Measurements from ENCODE around the gene CUEDC1. TPM values are rescaled to one million over a fixed set of nuclear protein-coding genes. Genes with fewer than 3 reads are reported as not detected.

Gene CUEDC1
- total RNA-seq, 4 donors from 2014 or later, result 7.9 to 63.6 (median 18.8) TPM

GRCh38 chr17:57819285-57819684 is 135.9 kb downstream of the CUEDC1 start:
- H3K27ac ChIP-seq, result no peak overlapping the region

DNA sequence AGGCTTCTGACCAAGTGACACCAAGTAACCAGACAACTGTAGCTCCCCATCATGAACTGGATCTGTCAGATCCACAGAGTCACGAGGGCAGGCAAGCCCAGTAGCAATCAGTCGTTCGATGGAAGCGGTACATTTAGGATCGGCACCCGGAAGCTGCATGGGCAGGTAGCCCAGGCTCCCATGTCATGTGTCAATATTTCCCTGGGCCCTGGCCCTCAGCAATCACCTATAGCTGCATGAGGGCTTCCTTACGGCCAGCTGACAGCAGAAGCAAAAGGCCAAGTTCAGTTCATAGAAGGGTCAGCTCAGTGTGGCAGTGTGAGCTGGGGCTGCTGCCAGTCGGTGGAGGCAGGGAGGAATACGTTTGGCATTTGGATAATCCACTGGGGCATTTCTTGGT is 137.1 kb downstream of the CUEDC1 start:
- H3K4me1 ChIP-seq, result no peaks in the 10 kb centered on the region

More at GRCh38 chr17:57819285-57819684, 135.9 kb downstream of the CUEDC1 start:
- TF ChIP-seq POLR2A (IDR thresholded peaks at IDR 0.05), result no peak
- TF ChIP-seq CTCF (IDR thresholded peaks at IDR 0.05), result no peak
- Histone ChIP-seq H3K27me3 (no peaks in the 10 kb centered on the region), H3K9me3 (no peaks in the 10 kb centered on the region), H3K4me1 (no peaks in the 10 kb centered on the region), H3K36me3 (no peaks in the 10 kb centered on the region), H3K4me3 (no peak overlapping the region)
- DNase-seq, result no peak
- intact Hi-C loops (cut with DNase I; ENCODE audit: low total_unique reads), result no loop called here

GRCh38 chr17:57817299-57817698 is 137.9 kb downstream of the CUEDC1 start:
- no peaks in the 10 kb centered on the region for H3K4me1 ChIP-seq
- H3K27ac ChIP-seq, result no peak overlapping the region
- H3K27me3 ChIP-seq, result no peaks in the 10 kb centered on the region
- intact Hi-C loops (cut with DNase I; ENCODE audit: low total_unique reads), result no loop called here
- H3K9me3 ChIP-seq, result no peaks in the 10 kb centered on the region
- H3K36me3 ChIP-seq, result no peaks in the 10 kb centered on the region
- DNase-seq, result no peak
- no peak overlapping the region for H3K4me3 ChIP-seq
- TF ChIP-seq POLR2A (IDR thresholded peaks at IDR 0.05), result no peak
- TF ChIP-seq CTCF (IDR thresholded peaks at IDR 0.05), result no peak

More for the DNA sequence above, 137.1 kb downstream of the CUEDC1 start:
- H3K36me3 ChIP-seq, result no peaks in the 10 kb centered on the region
- H3K4me3 ChIP-seq, result no peak overlapping the region
- no peak for TF ChIP-seq POLR2A (IDR thresholded peaks at IDR 0.05)
- no peaks in the 10 kb centered on the region for H3K9me3 ChIP-seq
- intact Hi-C loops (cut with DNase I; ENCODE audit: low total_unique reads), result no loop called here
- H3K27ac ChIP-seq, result no peak overlapping the region
- H3K27me3 ChIP-seq, result no peaks in the 10 kb centered on the region
- no peak for DNase-seq

DNA sequence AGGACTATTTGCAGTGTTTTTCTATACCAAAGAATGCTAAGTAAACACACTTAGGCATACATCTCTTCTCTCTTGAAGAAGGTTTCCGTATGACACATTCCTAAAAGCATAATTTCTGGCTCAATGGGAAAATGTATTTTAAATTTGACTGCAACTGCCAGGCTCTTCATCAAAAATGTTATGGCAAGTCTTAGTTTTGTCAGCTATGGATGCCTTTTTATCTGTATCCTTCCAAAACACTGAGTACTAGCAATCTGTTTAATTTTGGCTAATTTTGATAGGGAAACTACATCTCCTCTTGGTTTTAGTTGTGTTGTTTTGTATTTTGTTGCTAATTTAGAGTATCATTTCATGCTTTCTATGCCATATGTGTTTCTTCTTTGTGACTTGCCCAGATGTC is 140.8 kb downstream of the CUEDC1 start:
- TF ChIP-seq CTCF (IDR thresholded peaks at IDR 0.05) (no peak), POLR2A (IDR thresholded peaks at IDR 0.05) (no peak)
- intact Hi-C loops (cut with DNase I; ENCODE audit: low total_unique reads), result no loop called here
- Histone ChIP-seq H3K27me3 (no peaks in the 10 kb centered on the region), H3K27ac (no peak overlapping the region), H3K4me1 (no peaks in the 10 kb centered on the region), H3K9me3 (no peaks in the 10 kb centered on the region), H3K36me3 (no peaks in the 10 kb centered on the region), H3K4me3 (no peak overlapping the region)
- DNase-seq, result no peak

DNA sequence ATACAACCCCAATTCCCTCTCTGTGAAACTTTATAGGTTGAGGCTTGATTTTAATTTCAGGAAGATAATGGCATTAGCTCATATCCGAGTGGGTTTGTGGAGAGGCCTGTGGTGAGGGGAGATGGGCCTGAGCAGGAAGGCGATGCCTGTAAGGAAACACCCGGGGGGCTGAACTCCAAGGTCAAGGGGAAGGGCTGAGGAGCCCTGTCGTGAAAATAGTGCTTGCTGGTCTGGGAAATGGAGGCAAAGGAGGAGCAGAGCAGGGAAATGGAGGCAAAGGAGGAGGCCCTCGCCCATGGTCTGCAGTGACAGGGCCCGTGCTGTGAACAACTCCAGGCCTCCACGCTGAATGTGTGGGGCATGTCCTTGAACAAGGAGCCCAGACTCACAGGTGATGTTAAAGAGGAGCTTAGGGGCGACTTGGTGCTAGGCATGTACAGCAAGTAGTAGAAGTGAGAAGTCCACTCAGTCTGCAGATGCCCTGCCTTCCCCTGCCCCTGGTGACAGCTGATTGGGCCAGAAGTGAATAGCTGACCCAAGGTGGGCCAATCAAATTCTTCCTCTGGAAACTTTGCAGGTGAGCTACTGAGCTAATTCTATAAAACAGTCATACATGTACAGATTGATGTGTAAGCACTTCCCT is 143.5 kb downstream of the CUEDC1 start:
- Histone ChIP-seq H3K4me1 (no peaks in the 10 kb centered on the region), H3K27me3 (no peaks in the 10 kb centered on the region), H3K4me3 (no peak overlapping the region), H3K36me3 (no peaks in the 10 kb centered on the region), H3K27ac (peak overlapping the region in 1 of 2 donors; percentile 79), H3K9me3 (no peaks in the 10 kb centered on the region)
- intact Hi-C loops (cut with DNase I; ENCODE audit: low total_unique reads), result no loop called here
- DNase-seq, result no peak
- TF ChIP-seq POLR2A (IDR thresholded peaks at IDR 0.05) (no peak), CTCF (IDR thresholded peaks at IDR 0.05) (no peak)

Small RNA genes lying within 50 kb of the gene (small RNA-seq; reads per million reads assigned to genes)
- gene AC015813.4, result not detected

Other genes with a start within 250 kb of the CUEDC1 start
- not detected for gene CCDC182, start 210.1 kb downstream of the CUEDC1 start, total RNA-seq
- gene MRPS23, start 105.4 kb downstream of the CUEDC1 start, total RNA-seq, result 10 to 100 TPM in 2 of 4 donors, 1 to 10 TPM in 2; 5.9 to 35.2 (median 16.8) TPM
- gene VEZF1, start 32.8 kb upstream of the CUEDC1 start, total RNA-seq, result 100 to 1,000 TPM in 2 of 4 donors, 10 to 100 TPM in 2; 58.8 to 133 (median 110) TPM
- gene SRSF1, start 51.8 kb upstream of the CUEDC1 start, total RNA-seq, result 100 to 1,000 TPM; 116 to 429 (median 147) TPM
- gene DYNLL2, start 128.0 kb upstream of the CUEDC1 start, total RNA-seq, result 10 to 100 TPM in 3 of 4 donors, 1 to 10 TPM in 1; 6.1 to 37.8 (median 23.2) TPM
- gene OR4D1, start 193.0 kb upstream of the CUEDC1 start, total RNA-seq, result not detected
- not detected for gene OR4D2, start 211.6 kb upstream of the CUEDC1 start, total RNA-seq
- gene EPX, start 237.3 kb upstream of the CUEDC1 start, total RNA-seq, result not detected